ENCODE measurements around the gene TOGARAM2. TPM values are rescaled to one million over a fixed set of nuclear protein-coding genes. Genes with fewer than 3 reads are reported as not detected.

TOGARAM2 gene
- total RNA-seq, 2 experiments from 2014 or later, result 1.2 to 2.0 TPM

DNA sequence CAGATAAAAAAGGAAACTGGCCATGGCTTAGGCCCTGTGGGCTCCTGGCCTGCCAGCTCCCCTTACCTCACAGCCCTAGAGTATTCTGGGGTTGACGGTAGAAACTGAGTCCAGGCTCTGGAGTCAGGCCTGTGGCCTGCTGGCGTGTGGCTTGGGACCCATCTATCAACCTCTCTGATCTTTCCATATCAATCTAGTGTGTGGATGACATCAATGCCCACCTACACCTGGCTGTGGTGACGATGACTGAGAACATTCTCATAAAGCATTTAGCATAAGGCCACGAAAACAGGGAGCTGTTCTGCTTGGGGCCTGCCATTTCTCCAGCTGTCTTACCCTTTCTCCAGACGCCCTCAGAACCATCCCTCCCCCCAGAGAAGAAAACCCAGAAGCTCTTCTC lies 75.4 kb downstream of the TOGARAM2 start:
- CTCF ChIA-PET, result no interaction called here
- Mint-ChIP-seq H3K4me1 (ENCODE audit: low read depth) (peaks cover 19% of the 10 kb centered on the region), H3K9me3 (no peaks in the 10 kb centered on the region), H3K4me3 (no peak overlapping the region), H3K36me3 (ENCODE audit: low read depth) (no peaks in the 10 kb centered on the region), H3K27me3 (ENCODE audit: low read depth) (no peaks in the 10 kb centered on the region), H3K27ac (no peak overlapping the region)
- DNase-seq, result no peak
- intact Hi-C loops (cut with micrococcal nuclease), result no loop called here

DNA sequence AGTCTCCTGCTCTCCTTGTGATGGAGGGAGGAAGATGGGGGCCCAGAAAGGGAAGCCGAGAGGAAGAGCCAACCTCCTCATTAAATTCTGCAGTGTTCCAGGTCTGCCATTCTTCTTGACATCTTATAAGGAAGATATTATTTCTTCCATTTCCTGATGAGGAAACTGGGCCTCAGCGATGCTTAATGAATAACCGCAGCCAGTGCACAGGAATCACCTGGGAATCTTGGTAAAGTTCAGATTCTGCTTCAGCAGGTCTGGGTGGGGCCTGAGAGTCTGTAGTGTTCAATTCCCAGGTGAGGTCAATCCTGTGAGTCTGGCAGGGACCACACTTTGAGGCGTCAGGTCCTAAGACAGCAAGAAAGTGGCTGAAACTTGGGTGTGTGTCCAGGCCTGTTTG lies 75.9 kb downstream of the TOGARAM2 start:
- CTCF ChIA-PET, result no interaction called here
- peaks cover 19% of the 10 kb centered on the region for H3K4me1 Mint-ChIP-seq (ENCODE audit: low read depth)
- no peaks in the 10 kb centered on the region for H3K27me3 Mint-ChIP-seq (ENCODE audit: low read depth)
- H3K27ac Mint-ChIP-seq, result no peak overlapping the region
- intact Hi-C loops (cut with micrococcal nuclease), result no loop called here
- no peaks in the 10 kb centered on the region for H3K9me3 Mint-ChIP-seq
- H3K4me3 Mint-ChIP-seq, result no peak overlapping the region
- DNase-seq, result no peak
- H3K36me3 Mint-ChIP-seq (ENCODE audit: low read depth), result no peaks in the 10 kb centered on the region

DNA sequence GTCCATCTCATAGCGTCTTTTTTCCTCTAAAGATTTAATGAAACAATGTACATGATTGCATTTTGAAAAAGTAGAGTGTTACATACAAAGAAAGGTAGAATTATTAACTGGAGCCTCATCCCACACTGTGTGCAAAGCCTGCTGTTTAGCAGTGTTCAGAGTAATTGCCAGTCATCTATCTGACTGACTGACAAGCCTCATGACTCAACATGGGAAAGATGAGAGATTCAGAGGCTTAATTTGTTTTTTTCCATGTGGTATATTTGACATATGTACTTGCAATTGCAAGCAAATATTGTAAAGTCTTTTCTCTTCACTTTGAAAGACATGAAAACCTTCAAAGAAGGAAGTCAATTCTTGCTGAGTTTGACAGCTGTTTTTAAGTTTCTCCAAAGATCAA lies 78.5 kb downstream of the TOGARAM2 start:
- H3K9me3 Mint-ChIP-seq, result no peaks in the 10 kb centered on the region
- H3K27ac Mint-ChIP-seq, result peak overlapping the region; percentile 13
- H3K4me3 Mint-ChIP-seq, result no peak overlapping the region

DNA sequence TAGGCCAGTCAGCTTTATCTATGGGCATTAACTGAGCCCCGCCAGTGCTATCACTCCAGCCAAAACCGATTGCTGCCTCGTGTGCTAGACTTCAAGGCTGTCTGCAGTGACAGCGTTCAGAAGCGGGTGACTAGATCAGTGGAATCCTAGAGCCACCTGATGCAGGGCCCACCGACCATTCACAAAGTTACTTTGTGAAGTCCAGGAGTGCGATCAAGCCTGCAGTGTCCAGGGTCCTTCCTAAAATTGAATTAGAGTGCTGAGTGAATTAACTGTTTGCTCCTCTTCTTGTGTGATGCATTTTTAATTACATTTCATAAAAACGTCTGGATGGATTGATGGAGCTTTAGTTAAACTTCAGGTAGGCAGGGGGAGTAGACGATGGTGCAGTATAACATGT lies 79.3 kb downstream of the TOGARAM2 start:
- intact Hi-C loops (cut with micrococcal nuclease), result no loop called here
- no peaks in the 10 kb centered on the region for H3K36me3 Mint-ChIP-seq (ENCODE audit: low read depth)
- H3K27me3 Mint-ChIP-seq (ENCODE audit: low read depth), result no peaks in the 10 kb centered on the region
- H3K9me3 Mint-ChIP-seq, result no peaks in the 10 kb centered on the region
- H3K4me1 Mint-ChIP-seq (ENCODE audit: low read depth), result peaks cover 19% of the 10 kb centered on the region
- no peak overlapping the region for H3K4me3 Mint-ChIP-seq
- DNase-seq, result no peak
- no peak overlapping the region for H3K27ac Mint-ChIP-seq
- CTCF ChIA-PET, result no interaction called here

More for the DNA sequence above, 78.5 kb downstream of the TOGARAM2 start:
- intact Hi-C loops (cut with micrococcal nuclease), result loop anchor here (2.0 kb wide), 1 partner anchor 45 kb away; no protein-coding TSS in a partner anchor
- Mint-ChIP-seq H3K27me3 (ENCODE audit: low read depth) (no peaks in the 10 kb centered on the region), H3K4me1 (ENCODE audit: low read depth) (peaks cover 19% of the 10 kb centered on the region), H3K36me3 (ENCODE audit: low read depth) (no peaks in the 10 kb centered on the region)
- CTCF ChIA-PET, result interaction anchor here (0.6 kb wide), 1 partner anchor 101 kb away, joined by 3 read pairs; no protein-coding TSS in a partner anchor
- peak; percentile 23 for DNase-seq

DNA sequence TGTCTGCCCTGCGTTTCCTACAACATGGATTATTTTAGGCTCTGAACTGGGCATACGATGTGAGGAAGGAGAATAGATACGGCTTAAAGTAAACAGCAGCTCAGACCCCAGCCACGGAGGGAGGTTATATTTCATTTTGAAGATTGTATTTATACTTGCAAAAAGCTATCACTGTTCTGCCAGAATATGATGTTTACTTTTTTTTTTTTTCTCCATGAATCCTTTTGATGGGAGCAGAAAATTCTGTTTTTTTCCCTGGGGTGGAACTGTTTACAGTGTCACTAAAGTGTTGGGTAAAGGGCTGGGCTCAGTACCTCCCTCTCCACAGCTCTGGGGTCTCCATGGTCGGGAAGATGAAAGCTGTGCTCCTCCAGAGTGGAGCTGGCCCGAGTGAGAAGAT lies 80.1 kb downstream of the TOGARAM2 start:
- H3K27me3 Mint-ChIP-seq (ENCODE audit: low read depth), result no peaks in the 10 kb centered on the region
- H3K4me3 Mint-ChIP-seq, result no peak overlapping the region
- H3K27ac Mint-ChIP-seq, result no peak overlapping the region
- intact Hi-C loops (cut with micrococcal nuclease), result no loop called here
- peaks cover 19% of the 10 kb centered on the region for H3K4me1 Mint-ChIP-seq (ENCODE audit: low read depth)
- no peaks in the 10 kb centered on the region for H3K9me3 Mint-ChIP-seq
- CTCF ChIA-PET, result interaction anchor here (0.7 kb wide), 2 partner anchors 21 to 45 kb away, joined by 3 to 4 read pairs; no protein-coding TSS in a partner anchor
- no peak for DNase-seq
- H3K36me3 Mint-ChIP-seq (ENCODE audit: low read depth), result no peaks in the 10 kb centered on the region

DNA sequence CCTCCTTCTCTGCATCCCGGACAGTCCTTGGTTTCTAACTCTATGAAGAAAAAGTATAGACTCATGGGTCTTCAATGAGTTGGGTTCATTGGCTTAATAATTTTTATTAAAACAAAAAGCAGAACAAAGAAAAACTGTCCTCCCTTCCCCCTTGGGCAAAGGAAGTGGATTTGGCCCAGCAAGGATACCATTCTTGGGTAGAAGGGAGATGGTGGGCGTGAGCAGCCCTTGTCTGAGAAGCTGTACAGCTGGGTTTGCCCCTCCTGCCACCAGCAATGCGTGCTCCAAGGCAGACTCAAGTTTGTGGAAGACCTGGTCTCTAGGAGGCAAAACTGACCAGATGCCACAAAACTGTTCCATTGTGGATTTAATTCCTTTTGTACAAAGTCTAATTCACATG lies 80.5 kb downstream of the TOGARAM2 start:
- DNase-seq, result no peak
- H3K9me3 Mint-ChIP-seq, result no peaks in the 10 kb centered on the region
- H3K4me1 Mint-ChIP-seq (ENCODE audit: low read depth), result peaks cover 19% of the 10 kb centered on the region
- CTCF ChIA-PET, result interaction anchor here (0.7 kb wide), 1 partner anchor 45 kb away, joined by 4 read pairs; no protein-coding TSS in a partner anchor
- H3K27me3 Mint-ChIP-seq (ENCODE audit: low read depth), result no peaks in the 10 kb centered on the region
- H3K27ac Mint-ChIP-seq, result no peak overlapping the region
- no peak overlapping the region for H3K4me3 Mint-ChIP-seq
- H3K36me3 Mint-ChIP-seq (ENCODE audit: low read depth), result no peaks in the 10 kb centered on the region
- intact Hi-C loops (cut with micrococcal nuclease), result no loop called here

DNA sequence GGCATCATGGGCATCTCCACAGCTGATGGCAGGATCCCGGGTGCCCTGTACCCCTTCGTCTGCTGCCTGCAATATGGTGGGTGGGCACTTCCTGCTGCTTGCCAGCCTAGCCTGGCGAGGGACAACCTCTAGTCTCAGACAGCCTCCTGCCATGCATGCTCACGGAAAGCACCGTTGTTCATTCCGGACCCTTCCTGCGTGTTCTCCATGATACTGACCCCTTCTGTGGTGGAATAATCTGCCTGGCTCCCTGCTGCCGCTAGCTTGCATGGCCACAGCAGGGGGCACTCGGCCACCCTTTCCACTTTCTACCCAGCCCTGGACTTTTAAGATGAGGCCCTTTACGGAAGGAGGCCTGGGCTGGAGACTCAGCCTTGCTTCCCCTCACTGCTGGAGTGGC lies 81.3 kb downstream of the TOGARAM2 start:
- DNase-seq, result no peak
- Mint-ChIP-seq H3K36me3 (ENCODE audit: low read depth) (no peaks in the 10 kb centered on the region), H3K27me3 (ENCODE audit: low read depth) (no peaks in the 10 kb centered on the region), H3K9me3 (no peaks in the 10 kb centered on the region), H3K4me1 (ENCODE audit: low read depth) (peaks cover 19% of the 10 kb centered on the region), H3K4me3 (no peak overlapping the region), H3K27ac (no peak overlapping the region)
- intact Hi-C loops (cut with micrococcal nuclease), result no loop called here
- CTCF ChIA-PET, result no interaction called here

DNA sequence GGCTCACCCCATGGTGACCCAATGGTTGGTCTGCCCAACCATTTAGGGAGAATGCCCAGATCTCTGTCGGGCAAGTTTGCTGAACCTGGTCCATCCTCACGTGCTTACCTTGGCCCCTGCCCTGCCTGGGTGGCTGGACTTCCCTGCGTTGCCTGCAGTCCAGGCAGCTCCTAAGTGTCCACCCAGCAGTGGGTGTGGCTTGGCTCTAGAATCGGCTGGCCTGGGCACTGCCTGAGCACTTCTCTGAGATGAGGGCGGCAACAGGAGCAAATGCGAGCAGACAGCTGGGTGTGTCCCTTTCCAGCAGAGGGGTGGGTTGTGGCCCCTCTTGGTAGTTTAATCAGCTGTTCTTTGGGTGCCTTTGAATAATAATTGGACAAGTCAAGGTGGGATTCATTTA lies 82.0 kb downstream of the TOGARAM2 start:
- H3K4me3 Mint-ChIP-seq, result no peak overlapping the region
- CTCF ChIA-PET, result no interaction called here
- no peaks in the 10 kb centered on the region for H3K27me3 Mint-ChIP-seq (ENCODE audit: low read depth)
- H3K27ac Mint-ChIP-seq, result no peak overlapping the region
- no peak for DNase-seq
- H3K9me3 Mint-ChIP-seq, result no peaks in the 10 kb centered on the region
- intact Hi-C loops (cut with micrococcal nuclease), result no loop called here
- peaks cover 19% of the 10 kb centered on the region for H3K4me1 Mint-ChIP-seq (ENCODE audit: low read depth)
- no peaks in the 10 kb centered on the region for H3K36me3 Mint-ChIP-seq (ENCODE audit: low read depth)

DNA sequence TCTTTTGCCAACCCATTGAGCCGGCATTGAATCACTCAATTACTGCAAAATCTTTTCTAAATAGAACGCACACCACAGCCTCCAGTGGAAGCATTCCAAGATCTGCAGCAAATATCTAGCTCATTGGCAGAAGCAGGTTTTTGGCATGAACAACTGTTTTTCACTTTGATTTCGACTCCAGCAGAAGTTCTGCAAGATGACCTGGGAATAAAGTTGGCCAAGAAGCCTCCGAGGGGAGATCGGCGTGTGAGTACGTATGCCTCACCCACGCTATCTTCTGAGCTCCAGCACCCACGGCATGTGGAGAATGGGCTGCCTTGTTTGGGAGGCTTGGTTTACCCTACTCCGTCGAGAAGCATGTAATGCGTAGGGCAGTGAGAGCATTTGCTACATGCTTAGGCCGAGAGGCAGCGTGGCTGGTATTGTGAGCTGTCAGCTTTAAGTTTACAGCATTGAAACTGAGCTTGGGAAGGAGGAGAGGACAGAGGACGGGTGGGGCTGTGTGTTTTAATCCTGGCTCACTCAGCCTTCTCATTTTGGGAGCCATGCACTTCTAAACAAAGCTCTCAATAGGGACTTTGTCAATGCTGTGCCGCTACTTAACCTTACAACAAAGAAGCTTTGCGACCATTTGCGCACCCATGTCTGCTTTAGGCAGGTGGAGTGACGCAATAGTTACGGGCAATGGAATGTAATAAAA lies 82.7 kb downstream of the TOGARAM2 start:
- peaks cover 17% of the 10 kb centered on the region for H3K4me1 Mint-ChIP-seq (ENCODE audit: low read depth)
- no peaks in the 10 kb centered on the region for H3K9me3 Mint-ChIP-seq
- no peak for DNase-seq
- CTCF ChIA-PET, result no interaction called here
- intact Hi-C loops (cut with micrococcal nuclease), result no loop called here
- H3K27me3 Mint-ChIP-seq (ENCODE audit: low read depth), result no peaks in the 10 kb centered on the region
- no peaks in the 10 kb centered on the region for H3K36me3 Mint-ChIP-seq (ENCODE audit: low read depth)
- H3K27ac Mint-ChIP-seq, result no peak overlapping the region
- no peak overlapping the region for H3K4me3 Mint-ChIP-seq

DNA sequence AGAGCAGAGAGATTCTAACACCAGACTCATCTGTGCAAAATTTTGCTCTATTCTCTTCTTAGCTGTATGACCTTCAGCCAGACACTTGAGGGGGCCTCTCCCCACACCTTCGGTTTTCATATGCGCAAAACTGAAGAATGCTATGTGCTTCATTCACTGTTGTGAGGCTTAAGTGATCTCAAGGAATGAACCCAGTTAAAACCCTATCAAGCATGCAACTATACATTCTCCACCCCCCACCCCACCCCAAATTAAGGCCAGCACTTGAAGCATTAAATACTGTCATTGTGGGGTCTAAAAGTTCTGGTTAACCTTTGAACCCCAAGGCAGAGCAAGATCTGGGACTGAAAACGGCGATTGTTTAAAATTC lies 83.2 kb downstream of the TOGARAM2 start:
- DNase-seq, result no peak
- intact Hi-C loops (cut with micrococcal nuclease), result no loop called here
- H3K27me3 Mint-ChIP-seq (ENCODE audit: low read depth), result no peaks in the 10 kb centered on the region
- H3K4me1 Mint-ChIP-seq (ENCODE audit: low read depth), result peaks cover 13% of the 10 kb centered on the region
- no peak overlapping the region for H3K27ac Mint-ChIP-seq
- CTCF ChIA-PET, result no interaction called here
- H3K36me3 Mint-ChIP-seq (ENCODE audit: low read depth), result no peaks in the 10 kb centered on the region
- no peak overlapping the region for H3K4me3 Mint-ChIP-seq
- no peaks in the 10 kb centered on the region for H3K9me3 Mint-ChIP-seq

DNA sequence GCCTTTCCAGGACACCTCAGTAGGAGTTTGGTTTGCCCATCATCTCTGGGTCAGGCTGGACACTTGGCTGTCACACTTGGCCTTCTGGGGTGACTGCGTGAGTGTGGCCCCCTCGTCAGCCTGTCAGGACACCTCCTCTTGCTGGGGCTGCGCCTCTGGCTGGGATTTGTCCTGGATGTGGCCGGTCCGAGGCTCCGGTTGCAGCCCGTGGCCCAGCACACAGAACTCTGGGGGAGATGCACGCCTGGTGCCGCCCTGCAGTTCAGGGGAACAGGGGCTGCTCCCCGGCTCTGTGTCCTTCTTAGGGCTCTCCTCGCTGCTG lies 83.6 kb downstream of the TOGARAM2 start:
- intact Hi-C loops (cut with micrococcal nuclease), result no loop called here
- Mint-ChIP-seq H3K27me3 (ENCODE audit: low read depth) (no peaks in the 10 kb centered on the region), H3K27ac (no peak overlapping the region), H3K36me3 (ENCODE audit: low read depth) (no peaks in the 10 kb centered on the region), H3K4me3 (no peak overlapping the region), H3K9me3 (no peaks in the 10 kb centered on the region), H3K4me1 (ENCODE audit: low read depth) (peaks cover 9% of the 10 kb centered on the region)
- DNase-seq, result no peak
- CTCF ChIA-PET, result no interaction called here

DNA sequence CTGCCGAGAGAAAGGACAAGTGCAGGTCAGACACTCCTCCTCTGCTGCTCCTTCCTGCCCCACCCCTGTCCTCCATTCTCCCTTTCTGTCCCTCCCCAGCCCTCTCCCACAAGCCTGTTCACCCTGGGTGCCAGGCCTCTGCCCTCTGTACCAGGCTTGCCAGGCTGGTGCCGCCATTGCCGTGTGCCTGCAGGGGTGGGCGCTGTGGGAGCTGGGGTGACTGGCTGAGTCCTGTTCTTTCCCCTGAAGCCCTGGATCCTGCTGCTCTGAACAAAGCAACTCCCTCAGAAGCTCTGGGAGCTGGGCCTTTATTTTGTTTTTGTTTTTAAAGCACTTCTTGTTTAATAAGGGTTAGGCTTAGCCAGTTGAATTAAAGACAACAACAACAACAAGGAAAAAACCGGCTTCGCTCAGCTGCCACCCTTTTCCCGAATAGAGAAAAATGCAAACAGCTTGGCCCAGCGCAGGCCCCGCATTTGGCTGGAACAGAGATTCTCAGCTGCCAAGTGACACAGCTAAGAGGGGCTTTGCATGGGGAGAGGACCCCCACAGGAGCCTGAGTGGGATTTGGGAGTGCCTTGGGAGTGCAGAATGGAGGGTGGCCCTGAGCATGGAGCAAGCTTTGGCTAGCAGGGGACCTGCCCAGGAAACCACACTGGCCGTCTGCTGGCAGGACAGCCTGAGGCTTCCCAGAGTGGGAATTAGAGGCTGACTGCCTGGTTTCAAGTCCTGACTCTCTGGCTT lies 84.1 kb downstream of the TOGARAM2 start:
- no peaks in the 10 kb centered on the region for H3K27me3 Mint-ChIP-seq (ENCODE audit: low read depth)
- no peaks in the 10 kb centered on the region for H3K36me3 Mint-ChIP-seq (ENCODE audit: low read depth)
- no peak overlapping the region for H3K27ac Mint-ChIP-seq
- intact Hi-C loops (cut with micrococcal nuclease), result no loop called here
- H3K4me1 Mint-ChIP-seq (ENCODE audit: low read depth), result peaks cover 4% of the 10 kb centered on the region
- DNase-seq, result no peak
- H3K4me3 Mint-ChIP-seq, result no peak overlapping the region
- CTCF ChIA-PET, result no interaction called here
- H3K9me3 Mint-ChIP-seq, result no peaks in the 10 kb centered on the region

DNA sequence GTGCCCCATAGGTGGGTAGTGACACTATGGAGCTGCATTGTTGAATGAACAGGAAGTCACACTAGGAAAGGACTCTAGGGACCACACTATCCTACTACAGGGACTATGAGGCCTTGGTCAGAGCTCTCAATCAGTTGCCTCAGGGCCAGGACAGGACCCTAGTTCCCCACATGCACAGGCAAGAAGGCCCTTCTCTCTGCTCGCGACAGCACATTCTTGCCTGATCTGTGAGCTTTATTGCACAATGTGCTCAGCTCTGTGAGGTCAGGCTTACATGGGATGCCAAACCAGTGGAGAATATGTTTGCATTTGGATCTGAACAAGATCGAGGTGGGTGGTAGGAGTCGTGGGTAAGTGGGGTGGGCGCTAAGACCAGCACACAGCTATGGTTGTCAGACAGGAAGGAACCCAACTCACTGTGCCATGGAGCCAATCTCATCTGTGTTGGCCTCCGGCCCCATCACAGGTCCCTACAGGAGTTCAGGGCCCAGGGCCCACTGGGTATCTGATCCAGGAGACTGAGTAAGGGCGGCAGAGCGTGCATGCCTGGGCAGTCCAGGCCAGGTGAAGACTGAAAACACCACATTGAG lies 85.3 kb downstream of the TOGARAM2 start:
- CTCF ChIA-PET, result interaction anchor here (1.7 kb wide), 1 partner anchor 55 kb away, joined by 4 read pairs; no protein-coding TSS in a partner anchor
- H3K4me1 Mint-ChIP-seq (ENCODE audit: low read depth), result no peaks in the 10 kb centered on the region

More for the DNA sequence above, 85.3 kb downstream of the TOGARAM2 start:
- no peak overlapping the region for H3K4me3 Mint-ChIP-seq
- H3K27ac Mint-ChIP-seq, result no peak overlapping the region
- H3K36me3 Mint-ChIP-seq (ENCODE audit: low read depth), result no peaks in the 10 kb centered on the region
- no peaks in the 10 kb centered on the region for H3K27me3 Mint-ChIP-seq (ENCODE audit: low read depth)
- H3K9me3 Mint-ChIP-seq, result no peaks in the 10 kb centered on the region
- DNase-seq, result no peak
- intact Hi-C loops (cut with micrococcal nuclease), result no loop called here

Measured in activated naive CD4-positive, alpha-beta T cell treated with anti-CD3 and anti-CD28 coated beads for 36 hours (primary cell).